ENCODE results near the gene IL22RA2.

Gene IL22RA2

DNA sequence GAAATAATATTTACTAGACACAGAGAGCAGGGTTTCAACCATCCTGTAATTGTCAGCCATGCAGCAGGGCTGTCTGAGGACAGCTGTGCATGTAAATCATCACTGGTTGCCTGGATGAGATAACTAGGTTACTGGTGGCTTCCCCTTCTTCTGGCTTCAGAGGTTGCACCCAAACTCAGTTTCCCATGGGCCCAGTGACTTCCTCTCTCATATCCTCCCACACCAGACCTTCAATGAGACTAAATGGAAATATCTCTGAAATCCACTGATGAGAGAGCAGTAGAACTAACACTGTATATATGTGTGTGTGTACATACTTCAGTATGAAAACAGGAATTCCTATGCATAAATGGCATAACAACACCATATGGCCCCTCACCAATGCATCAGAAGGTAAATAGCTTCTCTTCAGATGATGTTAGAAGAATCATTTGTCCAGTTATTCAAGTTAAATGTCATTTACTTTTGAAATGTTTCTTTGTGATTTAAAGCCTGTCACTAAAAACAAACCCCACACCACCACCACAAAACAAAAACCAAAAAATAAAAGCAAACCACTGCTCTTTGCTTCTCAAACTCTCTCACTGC lies 77.7 kb downstream of the IL22RA2 start:
- no peak for DNase-seq (ENCODE audit: low read depth)

DNA sequence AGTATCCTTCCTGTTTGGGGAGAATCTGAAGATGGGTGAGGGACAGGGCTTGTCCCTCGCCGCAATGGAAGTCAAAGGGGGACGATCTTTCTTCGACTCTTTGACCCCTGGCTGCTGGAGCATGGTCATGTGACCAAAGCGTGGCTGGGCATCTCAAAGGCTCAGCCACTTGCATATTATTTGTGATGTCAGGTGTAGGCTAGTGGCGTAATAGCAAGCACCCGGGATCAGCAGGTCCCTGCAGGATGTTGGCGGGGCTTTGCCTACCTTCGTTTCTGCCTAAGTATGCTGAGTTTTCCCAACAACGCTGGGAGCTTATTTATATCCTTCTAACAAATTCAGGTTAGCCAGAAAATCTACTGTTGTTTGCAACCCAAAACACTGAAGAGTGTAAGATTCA lies 78.4 kb downstream of the IL22RA2 start:
- no peak for DNase-seq (ENCODE audit: low read depth)

DNA sequence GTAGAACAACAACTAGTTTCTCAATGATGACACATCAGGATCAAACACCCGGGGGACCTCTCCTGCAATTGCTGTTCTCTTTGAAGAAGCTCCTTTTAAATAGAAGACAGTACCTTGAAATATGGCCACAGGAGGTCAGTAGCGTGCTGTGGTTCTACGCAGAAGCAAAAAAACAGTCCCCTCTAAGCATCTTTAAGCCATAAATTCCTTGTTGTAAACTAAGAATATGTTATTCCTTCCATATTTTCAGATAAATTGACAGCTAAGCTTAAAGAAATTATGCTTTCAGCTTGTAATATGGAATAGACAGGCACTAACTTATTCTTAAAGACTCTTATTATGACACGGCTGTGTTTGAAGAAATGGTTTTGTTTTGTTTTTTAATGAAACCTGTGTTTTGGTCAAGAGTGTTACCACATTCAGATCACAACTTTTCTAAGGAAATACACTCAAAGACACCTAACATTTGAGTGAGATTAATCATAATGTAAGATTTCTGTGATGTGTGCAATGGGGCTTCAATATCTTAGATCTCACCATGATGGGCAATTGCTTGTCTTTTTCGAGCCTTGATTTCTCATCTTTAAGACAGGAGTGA lies 78.9 kb downstream of the IL22RA2 start:
- no peak for DNase-seq (ENCODE audit: low read depth)

Measured in stimulated activated CD8-positive, alpha-beta memory T cell treated with anti-CD3 and anti-CD28 coated beads, Interleukin-15, amount 100 ng/mL, for 24 hours (primary cell).